CD1c-positive myeloid dendritic cell (primary cell): ENCODE data around the gene RFC2.
"Not testable (repeated sequence)": the region's sequence is repeated elsewhere in the genome, so short reads cannot be mapped to it uniquely, and the experiment has no call there.

Experiments
- DNase-seq: peaks from one replicate; pipeline ENCODE4 v3.0.0-alpha.2; 2016; ENCODE audit errors: extremely low spot score

RFC2 gene

GRCh38 chr7:74248156-74248555, 6.0 kb downstream of the RFC2 start:
- DNase-seq = no peak

GRCh38 chr7:74246497-74246896, 7.7 kb downstream of the RFC2 start:
- DNase-seq = no peak

GRCh38 chr7:74242122-74242443, 12.1 kb downstream of the RFC2 start:
- no peak for DNase-seq

- no peak for DNase-seq
Measured at GRCh38 chr7:74240482-74240881, 13.7 kb downstream of the RFC2 start.

GRCh38 chr7:74236284-74236683, 17.9 kb downstream of the RFC2 start:
- DNase-seq = no peak

- no peak for DNase-seq
Measured at GRCh38 chr7:74235518-74236268, 18.5 kb downstream of the RFC2 start.

- no peak for DNase-seq
Measured at GRCh38 chr7:74233655-74234285, 20.4 kb downstream of the RFC2 start.

GRCh38 chr7:74231232-74231590, 23.0 kb downstream of the RFC2 start:
- peak; percentile 61 for DNase-seq

- peak; percentile 87 for DNase-seq
Measured at GRCh38 chr7:74230446-74231231, 23.6 kb downstream of the RFC2 start.

- peak; percentile 75 for DNase-seq
Measured at GRCh38 chr7:74228951-74229900, 25.0 kb downstream of the RFC2 start.

GRCh38 chr7:74226633-74227032, 27.6 kb downstream of the RFC2 start:
- DNase-seq = peak; percentile 76

GRCh38 chr7:74225400-74225799, 28.8 kb downstream of the RFC2 start:
- DNase-seq = no peak

- not testable (repeated sequence) for DNase-seq
Measured at GRCh38 chr7:74224907-74225306, 29.3 kb downstream of the RFC2 start.

- no peak for DNase-seq
Measured at GRCh38 chr7:74224511-74224832, 29.7 kb downstream of the RFC2 start.

GRCh38 chr7:74223711-74224510, 30.3 kb downstream of the RFC2 start:
- no peak for DNase-seq

- no peak for DNase-seq
Measured at GRCh38 chr7:74222851-74223710, 31.1 kb downstream of the RFC2 start.

- no peak for DNase-seq
Measured at GRCh38 chr7:74221713-74222112, 32.5 kb downstream of the RFC2 start.

- DNase-seq = no peak
Measured at GRCh38 chr7:74220229-74220628, 34.0 kb downstream of the RFC2 start.

GRCh38 chr7:74219416-74219815, 34.8 kb downstream of the RFC2 start:
- DNase-seq = no peak

- no peak for DNase-seq
Measured at GRCh38 chr7:74218343-74218698, 35.9 kb downstream of the RFC2 start.
